Measurements from ENCODE around the gene TMC3.

TMC3 gene

DNA sequence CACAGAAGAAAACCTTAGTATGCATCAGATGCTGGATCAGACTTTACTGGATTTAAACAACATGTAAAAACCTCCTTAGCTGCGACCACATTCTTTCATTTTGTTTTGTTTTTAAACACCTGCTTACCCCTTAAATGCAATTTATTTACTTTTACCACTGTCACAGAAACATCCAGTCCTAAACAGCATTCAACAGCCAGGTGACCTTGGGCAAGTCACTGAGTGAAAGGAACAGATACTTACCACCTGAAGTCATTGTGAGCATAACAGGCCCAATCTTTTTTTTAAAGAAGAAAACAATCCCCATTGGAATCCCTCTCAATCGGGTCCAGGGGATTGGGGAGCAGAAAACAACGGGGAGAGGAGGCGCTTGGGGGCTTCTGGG lies 50.5 kb downstream of the TMC3 start:
- DNase-seq, result no peak
- no peak for TF ChIP-seq CTCF (IDR thresholded peaks at IDR 0.05)
- H3K27ac Mint-ChIP-seq, result no peak overlapping the region

GRCh38 chr15:81322676-81323253 lies 51.2 kb downstream of the TMC3 start:
- Mint-ChIP-seq H3K9me3 (no peaks in the 10 kb centered on the region), H3K27me3 (ENCODE audit: low read depth, poor library complexity) (peaks cover 34% of the 10 kb centered on the region), H3K4me1 (peaks cover 25% of the 10 kb centered on the region), H3K4me3 (peak overlapping the region; percentile 70), H3K27ac (no peak overlapping the region), H3K36me3 (ENCODE audit: low read depth) (no peaks in the 10 kb centered on the region)
- no peak for DNase-seq
- no peak for TF ChIP-seq CTCF (IDR thresholded peaks at IDR 0.05)

More for the DNA sequence above, 50.5 kb downstream of the TMC3 start:
- Mint-ChIP-seq H3K9me3 (no peaks in the 10 kb centered on the region), H3K4me1 (peaks cover 25% of the 10 kb centered on the region), H3K27me3 (ENCODE audit: low read depth, poor library complexity) (peaks cover 34% of the 10 kb centered on the region), H3K4me3 (peak overlapping the region; percentile 98), H3K36me3 (ENCODE audit: low read depth) (no peaks in the 10 kb centered on the region)

GRCh38 chr15:81321667-81322066 lies 52.3 kb downstream of the TMC3 start:
- Mint-ChIP-seq H3K27me3 (ENCODE audit: low read depth, poor library complexity) (peaks cover 32% of the 10 kb centered on the region), H3K4me1 (peaks cover 25% of the 10 kb centered on the region), H3K4me3 (no peak overlapping the region), H3K27ac (no peak overlapping the region), H3K36me3 (ENCODE audit: low read depth) (no peaks in the 10 kb centered on the region), H3K9me3 (no peaks in the 10 kb centered on the region)
- no peak for DNase-seq
- no peak for TF ChIP-seq CTCF (IDR thresholded peaks at IDR 0.05)

DNA sequence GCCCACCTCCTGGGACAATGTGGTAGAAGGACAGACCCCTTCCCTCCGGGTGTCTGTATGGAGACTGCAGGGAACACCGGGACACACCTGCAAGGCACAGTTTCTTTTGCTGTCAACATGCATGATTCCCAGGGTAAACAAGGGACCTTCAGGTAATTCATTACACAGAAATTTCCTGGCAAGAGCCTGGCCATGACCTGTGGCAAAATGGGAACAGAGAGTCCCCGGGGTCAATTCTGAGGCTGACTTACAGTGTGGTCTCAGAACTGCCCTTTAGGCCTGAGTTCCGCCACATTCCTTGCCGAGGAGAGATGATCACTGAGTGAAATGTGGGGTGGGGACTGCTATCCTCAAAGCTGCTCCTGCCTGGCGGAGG lies 56.4 kb downstream of the TMC3 start:
- H3K27ac Mint-ChIP-seq, result no peak overlapping the region
- no peak overlapping the region for H3K4me3 Mint-ChIP-seq
- H3K4me1 Mint-ChIP-seq, result peaks cover 5% of the 10 kb centered on the region
- DNase-seq, result no peak
- peaks cover 11% of the 10 kb centered on the region for H3K27me3 Mint-ChIP-seq (ENCODE audit: low read depth, poor library complexity)
- H3K36me3 Mint-ChIP-seq (ENCODE audit: low read depth), result no peaks in the 10 kb centered on the region
- no peak for TF ChIP-seq CTCF (IDR thresholded peaks at IDR 0.05)
- H3K9me3 Mint-ChIP-seq, result no peaks in the 10 kb centered on the region

DNA sequence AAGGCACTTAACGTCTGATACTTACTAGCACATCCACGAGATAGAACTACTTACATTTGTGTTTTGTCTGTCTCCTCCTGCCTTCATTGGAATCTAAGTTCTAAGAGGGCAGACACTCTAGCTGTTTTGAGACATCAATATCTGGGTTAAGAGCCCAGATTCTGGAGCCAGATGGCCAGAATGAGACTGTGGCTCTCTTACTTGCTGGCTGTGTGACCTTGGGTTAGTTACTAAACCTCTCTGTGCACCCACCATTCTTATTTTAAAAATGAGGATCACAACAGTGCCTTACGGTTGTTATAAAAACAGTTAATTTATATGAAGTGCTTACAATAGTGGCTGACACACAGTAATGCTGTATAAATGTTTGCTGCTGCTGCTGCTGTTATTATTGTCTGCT lies 57.7 kb downstream of the TMC3 start:
- Mint-ChIP-seq H3K9me3 (no peaks in the 10 kb centered on the region), H3K4me3 (no peak overlapping the region), H3K36me3 (ENCODE audit: low read depth) (no peaks in the 10 kb centered on the region), H3K4me1 (no peaks in the 10 kb centered on the region), H3K27ac (no peak overlapping the region), H3K27me3 (ENCODE audit: low read depth, poor library complexity) (peaks cover 3% of the 10 kb centered on the region)
- no peak for TF ChIP-seq CTCF (IDR thresholded peaks at IDR 0.05)
- DNase-seq, result no peak

GRCh38 chr15:81315452-81316175 lies 58.4 kb downstream of the TMC3 start:
- Mint-ChIP-seq H3K4me1 (no peaks in the 10 kb centered on the region), H3K27ac (peak overlapping the region; percentile 28), H3K4me3 (no peak overlapping the region), H3K27me3 (ENCODE audit: low read depth, poor library complexity) (peaks cover 3% of the 10 kb centered on the region), H3K36me3 (ENCODE audit: low read depth) (no peaks in the 10 kb centered on the region), H3K9me3 (no peaks in the 10 kb centered on the region)
- TF ChIP-seq CTCF (IDR thresholded peaks at IDR 0.05), result no peak
- DNase-seq, result no peak
